Peyer's patch (tissue), 4 donors: ENCODE data around the gene PROK1. TPM values are rescaled to one million over a fixed set of nuclear protein-coding genes. Genes with fewer than 3 reads are reported as not detected.

Source experiments
- DNase-seq, 3 donors: peaks; one replicate each; pipeline ENCODE4 v3.0.0-alpha.2; 2017 to 2019
- H3K27ac ChIP-seq, 4 donors: fragments of 200-600 bp; sonication (generic); one replicate each; pipeline ENCODE4 v1.5.1; 2016 to 2019
- H3K27me3 ChIP-seq, 2 donors: fragments of 200-600 bp; sonication (generic); one replicate each; pipeline ENCODE4 v1.5.1; 2019
- H3K36me3 ChIP-seq, 3 donors: fragments of 200-600 bp; sonication (generic); one replicate each; pipeline ENCODE4 v1.5.1; 2016 to 2019
- H3K4me1 ChIP-seq, 4 donors: fragments of 200-600 bp; sonication (generic); one replicate each; pipeline ENCODE4 v1.5.1; 2016 to 2019
- H3K4me3 ChIP-seq, 4 donors: fragments of 200-600 bp; sonication (generic); 1 replicate in 3 of 4; 2 replicates in 1 of 4; pipeline ENCODE4 v1.5.1; 2016 to 2019; ENCODE audit warnings: mild to moderate bottlenecking in 1 of 4
- H3K9me3 ChIP-seq, 4 donors: fragments of 200-600 bp; sonication (generic); one replicate each; pipeline ENCODE4 v1.5.1; 2016 to 2019; ENCODE audit warnings: mild to moderate bottlenecking in 1 of 4
- POLR2A ChIP-seq, 2 donors: fragments of 450-650 bp; IDR thresholded peaks; one replicate each; pipeline ENCODE4 v1.5.1; 2017; ENCODE audit warnings: antibody characterized with exemption in 2 of 2, mild to moderate bottlenecking in 2 of 2, moderate library complexity in 2 of 2
- total RNA-seq, 4 donors: library from RNA; depleted of rRNA; stranded (reverse); fragments of >200 nt; gene quantifications; one replicate each; pipeline ENCODE4 v1.1.0, GENCODE V29; 2016
- TF ChIP-seq, protein P1 (sequence below), 6 experiments: fragments of 450-650 bp in 4 of 6; fragments of 200-600 bp in 2 of 6; sonication (generic) in 1 of 6; IDR thresholded peaks; one replicate each; pipeline ENCODE4 v1.5.1; 2017 to 2019; ENCODE audit warnings: antibody characterized with exemption in 6 of 6, mild to moderate bottlenecking in 3 of 6, moderate library complexity in 1 of 6

PROK1 gene
- total RNA-seq, 4 donors from 2014 or later: not detected

DNA sequence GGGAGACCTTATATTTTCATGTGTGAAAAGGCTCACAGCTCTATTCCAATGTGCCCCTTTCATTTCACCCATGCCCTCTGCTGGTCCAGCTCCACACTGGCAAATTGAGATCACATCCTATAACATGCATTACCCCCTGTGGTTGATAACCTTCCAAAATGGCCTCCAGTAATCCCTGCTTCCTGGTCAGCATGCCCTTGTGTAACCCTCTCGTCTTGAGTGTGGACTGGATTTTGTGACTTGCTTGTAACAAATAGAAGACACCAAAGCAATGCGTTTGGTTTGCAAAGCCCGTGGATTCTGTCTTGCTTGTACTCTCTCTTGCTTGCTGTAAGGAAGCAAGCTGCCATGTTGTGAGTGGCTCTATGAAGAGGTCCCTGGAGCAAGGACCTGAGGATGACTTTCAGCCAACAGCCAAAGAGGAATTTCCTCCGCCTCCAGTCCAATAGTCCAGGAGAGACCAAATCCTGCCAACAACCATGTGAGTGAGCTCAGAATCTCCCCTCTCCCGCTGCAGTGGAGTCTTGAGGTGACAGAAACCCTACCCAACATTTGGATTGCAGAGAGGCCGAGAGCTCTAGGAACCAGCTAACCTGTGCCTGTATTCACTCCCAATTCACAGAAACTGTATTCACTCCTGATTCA lies 50.7 kb downstream of the PROK1 start:
- H3K4me3 ChIP-seq: no peak overlapping the region
- TF ChIP-seq, protein P1, sequence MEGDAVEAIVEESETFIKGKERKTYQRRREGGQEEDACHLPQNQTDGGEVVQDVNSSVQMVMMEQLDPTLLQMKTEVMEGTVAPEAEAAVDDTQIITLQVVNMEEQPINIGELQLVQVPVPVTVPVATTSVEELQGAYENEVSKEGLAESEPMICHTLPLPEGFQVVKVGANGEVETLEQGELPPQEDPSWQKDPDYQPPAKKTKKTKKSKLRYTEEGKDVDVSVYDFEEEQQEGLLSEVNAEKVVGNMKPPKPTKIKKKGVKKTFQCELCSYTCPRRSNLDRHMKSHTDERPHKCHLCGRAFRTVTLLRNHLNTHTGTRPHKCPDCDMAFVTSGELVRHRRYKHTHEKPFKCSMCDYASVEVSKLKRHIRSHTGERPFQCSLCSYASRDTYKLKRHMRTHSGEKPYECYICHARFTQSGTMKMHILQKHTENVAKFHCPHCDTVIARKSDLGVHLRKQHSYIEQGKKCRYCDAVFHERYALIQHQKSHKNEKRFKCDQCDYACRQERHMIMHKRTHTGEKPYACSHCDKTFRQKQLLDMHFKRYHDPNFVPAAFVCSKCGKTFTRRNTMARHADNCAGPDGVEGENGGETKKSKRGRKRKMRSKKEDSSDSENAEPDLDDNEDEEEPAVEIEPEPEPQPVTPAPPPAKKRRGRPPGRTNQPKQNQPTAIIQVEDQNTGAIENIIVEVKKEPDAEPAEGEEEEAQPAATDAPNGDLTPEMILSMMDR (IDR thresholded peaks at IDR 0.05): no peak
- no peak for TF ChIP-seq POLR2A (IDR thresholded peaks at IDR 0.05)
- no peaks in the 10 kb centered on the region for H3K36me3 ChIP-seq
- no peaks in the 10 kb centered on the region for H3K4me1 ChIP-seq
- DNase-seq: no peak
- no peaks in the 10 kb centered on the region for H3K27me3 ChIP-seq
- no peaks in the 10 kb centered on the region for H3K9me3 ChIP-seq
- H3K27ac ChIP-seq: no peak overlapping the region

DNA sequence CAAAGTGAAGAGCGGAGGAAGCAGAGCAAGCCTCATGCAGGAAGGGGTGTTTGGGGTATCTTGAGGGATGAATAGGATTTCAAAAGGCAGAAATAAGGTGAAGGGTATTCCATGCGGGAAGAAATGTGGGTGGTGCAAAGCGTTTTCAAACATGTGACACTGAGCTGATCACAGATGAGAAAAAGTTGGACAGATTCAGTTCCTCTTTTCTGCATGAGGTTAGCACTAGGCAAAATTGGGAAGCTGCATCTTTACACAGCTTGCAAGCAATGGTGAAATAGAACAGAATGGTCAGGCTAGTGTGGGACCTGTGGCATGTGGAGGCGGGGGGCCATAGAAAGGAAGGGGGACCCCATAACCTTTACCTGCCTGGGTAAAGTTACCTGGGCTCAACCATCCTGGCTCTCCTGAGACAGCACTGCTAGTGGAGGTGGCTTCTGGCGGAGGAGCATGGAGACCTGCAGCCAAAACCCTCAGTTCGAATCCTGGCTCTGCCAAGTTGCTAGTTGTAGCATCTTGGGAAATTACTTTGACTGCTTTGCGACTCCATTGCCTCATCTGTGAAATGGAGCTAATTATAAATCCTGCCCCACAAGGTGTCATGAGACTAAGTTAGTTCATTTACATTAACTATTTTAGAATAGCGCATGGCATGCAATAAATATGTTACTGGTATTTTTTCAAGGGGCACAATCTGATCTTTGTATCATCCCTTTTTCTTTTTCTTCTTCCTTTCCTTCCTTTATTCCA lies 51.6 kb downstream of the PROK1 start:
- Histone ChIP-seq H3K4me1 (no peaks in the 10 kb centered on the region), H3K36me3 (no peaks in the 10 kb centered on the region), H3K27me3 (no peaks in the 10 kb centered on the region), H3K9me3 (no peaks in the 10 kb centered on the region), H3K4me3 (no peak overlapping the region), H3K27ac (no peak overlapping the region)
- DNase-seq: no peak
- TF ChIP-seq, protein P1 (IDR thresholded peaks at IDR 0.05): no peak
- no peak for TF ChIP-seq POLR2A (IDR thresholded peaks at IDR 0.05)

DNA sequence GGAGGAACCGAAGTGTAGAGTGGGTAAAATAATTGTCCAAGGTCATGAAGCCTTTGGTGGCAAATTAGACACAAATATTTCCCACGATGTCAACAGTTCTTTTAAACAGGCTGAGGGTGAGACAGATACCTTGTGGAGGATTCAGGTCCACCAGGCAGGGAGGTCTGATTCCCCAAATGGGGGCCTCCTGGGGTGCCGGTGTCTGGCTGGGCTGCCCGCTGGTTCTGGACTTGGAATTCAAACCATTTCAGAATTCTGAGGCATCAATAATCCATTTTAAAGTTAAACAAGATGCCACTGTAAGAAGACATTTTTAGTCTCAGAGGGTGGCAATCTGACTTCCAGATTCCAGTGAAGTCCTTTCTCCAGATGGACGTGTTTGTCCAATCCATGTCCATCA lies 52.5 kb downstream of the PROK1 start:
- no peaks in the 10 kb centered on the region for H3K27me3 ChIP-seq
- H3K36me3 ChIP-seq: no peaks in the 10 kb centered on the region
- no peaks in the 10 kb centered on the region for H3K9me3 ChIP-seq
- H3K4me1 ChIP-seq: no peaks in the 10 kb centered on the region
- no peak for DNase-seq
- H3K27ac ChIP-seq: no peak overlapping the region
- no peak for TF ChIP-seq POLR2A (IDR thresholded peaks at IDR 0.05)
- TF ChIP-seq, protein P1 (IDR thresholded peaks at IDR 0.05): no peak
- no peak overlapping the region for H3K4me3 ChIP-seq

DNA sequence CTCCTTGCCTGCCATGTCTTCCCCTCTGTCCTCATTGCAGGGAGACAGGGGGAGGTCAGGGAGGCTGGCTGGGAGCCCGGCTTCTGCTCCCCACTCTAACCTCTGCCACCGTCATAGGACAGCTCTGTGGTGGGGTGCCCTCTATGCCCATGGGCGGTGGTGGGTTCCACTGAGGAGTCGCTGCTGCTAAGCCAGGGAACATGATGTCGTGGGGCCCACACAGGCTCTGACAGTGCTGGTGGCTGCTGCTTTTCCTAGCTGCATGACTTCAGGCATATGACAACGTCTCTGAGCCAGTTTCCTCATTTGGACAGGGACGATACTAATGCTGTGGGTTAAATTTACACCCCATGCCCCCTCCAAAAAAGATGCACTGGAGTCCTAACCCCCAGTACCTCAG lies 53.3 kb downstream of the PROK1 start:
- Histone ChIP-seq H3K9me3 (no peaks in the 10 kb centered on the region), H3K4me3 (no peak overlapping the region), H3K4me1 (no peaks in the 10 kb centered on the region), H3K36me3 (no peaks in the 10 kb centered on the region), H3K27me3 (no peaks in the 10 kb centered on the region), H3K27ac (no peak overlapping the region)
- no peak for TF ChIP-seq POLR2A (IDR thresholded peaks at IDR 0.05)
- DNase-seq: no peak

DNA sequence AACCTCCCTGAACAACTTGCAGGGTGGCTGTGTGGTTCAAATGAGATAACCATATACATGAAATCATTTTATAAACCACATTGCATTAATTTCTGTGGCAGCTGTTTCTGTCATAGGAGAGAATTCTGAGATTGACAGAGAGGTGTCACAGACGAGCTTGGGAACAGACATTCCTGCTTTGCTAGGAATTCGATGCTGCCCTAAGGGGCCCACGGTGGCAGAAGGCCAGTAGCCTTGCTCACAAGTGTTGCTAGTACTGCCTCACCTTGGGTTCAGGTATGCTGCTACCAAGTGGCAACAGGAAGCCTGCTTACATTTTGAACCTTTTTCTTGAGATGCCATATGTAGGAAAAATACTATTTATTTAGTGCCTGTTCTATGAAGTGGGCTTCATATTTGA lies 54.6 kb downstream of the PROK1 start:
- H3K36me3 ChIP-seq: no peaks in the 10 kb centered on the region
- no peaks in the 10 kb centered on the region for H3K27me3 ChIP-seq
- DNase-seq: no peak
- no peak for TF ChIP-seq POLR2A (IDR thresholded peaks at IDR 0.05)
- TF ChIP-seq, protein P1 (IDR thresholded peaks at IDR 0.05): no peak
- no peaks in the 10 kb centered on the region for H3K9me3 ChIP-seq
- H3K4me3 ChIP-seq: no peak overlapping the region
- no peak overlapping the region for H3K27ac ChIP-seq
- H3K4me1 ChIP-seq: no peaks in the 10 kb centered on the region

DNA sequence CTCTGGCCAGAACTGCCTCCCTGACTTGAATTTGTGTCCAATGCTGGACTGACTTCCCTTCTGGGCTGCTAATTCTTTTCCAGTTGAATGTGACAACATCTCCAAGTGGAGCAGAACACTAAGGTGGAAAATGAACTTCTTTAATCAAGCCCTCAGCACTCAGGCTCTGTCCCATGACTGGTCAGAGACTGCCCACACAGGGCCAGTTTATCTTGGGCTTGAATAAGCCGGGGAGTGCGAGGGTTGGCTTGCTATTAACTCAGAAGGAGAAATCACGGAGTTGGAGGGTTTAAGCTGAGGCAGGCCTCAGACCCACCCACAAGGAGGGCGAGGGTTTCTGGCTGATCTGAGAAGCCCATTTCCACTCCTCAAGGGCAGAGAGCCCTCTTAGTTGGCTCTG lies 55.6 kb downstream of the PROK1 start:
- Histone ChIP-seq H3K4me3 (no peak overlapping the region), H3K36me3 (no peaks in the 10 kb centered on the region), H3K27ac (no peak overlapping the region), H3K4me1 (no peaks in the 10 kb centered on the region), H3K9me3 (no peaks in the 10 kb centered on the region), H3K27me3 (no peaks in the 10 kb centered on the region)
- DNase-seq: no peak
- TF ChIP-seq POLR2A (IDR thresholded peaks at IDR 0.05): no peak
- TF ChIP-seq, protein P1 (IDR thresholded peaks at IDR 0.05): no peak
